Breast epithelium (tissue), 3 donors: ENCODE results near the gene CASKIN1.

Source experiments
- CTCF ChIP-seq, 3 donors: fragments of 450-650 bp; IDR thresholded peaks; one replicate each; pipeline ENCODE4 v1.5.1; 2016 to 2017; ENCODE audit warnings: antibody characterized with exemption in 3 of 3, mild to moderate bottlenecking in 3 of 3, moderate library complexity in 3 of 3
- POLR2AphosphoS5 ChIP-seq, 3 donors: sonication (generic); formaldehyde crosslinking; IDR thresholded peaks; one replicate each; pipeline ENCODE4 v1.6.1; 2017; ENCODE audit warnings: antibody characterized with exemption in 3 of 3

- no peak for TF ChIP-seq CTCF (IDR thresholded peaks at IDR 0.05)
- TF ChIP-seq POLR2AphosphoS5 (IDR thresholded peaks at IDR 0.05) = no peak
Observed at GRCh38 chr16:2149630-2150417, 46.6 kb downstream of the CASKIN1 start.
